GM10847 (cell line): ENCODE data around the gene CENPK.
A peak's percentile ranks its signal among the peaks of the same experiment; 100 is the strongest.

Experiments
- POLR2A ChIP-seq: IDR thresholded peaks from 2 replicates; pipeline ENCODE4 v1.6.1; 2011; ENCODE audit not compliant: insufficient read length; ENCODE audit errors: extremely low read depth

CENPK gene, protein sequence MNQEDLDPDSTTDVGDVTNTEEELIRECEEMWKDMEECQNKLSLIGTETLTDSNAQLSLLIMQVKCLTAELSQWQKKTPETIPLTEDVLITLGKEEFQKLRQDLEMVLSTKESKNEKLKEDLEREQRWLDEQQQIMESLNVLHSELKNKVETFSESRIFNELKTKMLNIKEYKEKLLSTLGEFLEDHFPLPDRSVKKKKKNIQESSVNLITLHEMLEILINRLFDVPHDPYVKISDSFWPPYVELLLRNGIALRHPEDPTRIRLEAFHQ

DNA sequence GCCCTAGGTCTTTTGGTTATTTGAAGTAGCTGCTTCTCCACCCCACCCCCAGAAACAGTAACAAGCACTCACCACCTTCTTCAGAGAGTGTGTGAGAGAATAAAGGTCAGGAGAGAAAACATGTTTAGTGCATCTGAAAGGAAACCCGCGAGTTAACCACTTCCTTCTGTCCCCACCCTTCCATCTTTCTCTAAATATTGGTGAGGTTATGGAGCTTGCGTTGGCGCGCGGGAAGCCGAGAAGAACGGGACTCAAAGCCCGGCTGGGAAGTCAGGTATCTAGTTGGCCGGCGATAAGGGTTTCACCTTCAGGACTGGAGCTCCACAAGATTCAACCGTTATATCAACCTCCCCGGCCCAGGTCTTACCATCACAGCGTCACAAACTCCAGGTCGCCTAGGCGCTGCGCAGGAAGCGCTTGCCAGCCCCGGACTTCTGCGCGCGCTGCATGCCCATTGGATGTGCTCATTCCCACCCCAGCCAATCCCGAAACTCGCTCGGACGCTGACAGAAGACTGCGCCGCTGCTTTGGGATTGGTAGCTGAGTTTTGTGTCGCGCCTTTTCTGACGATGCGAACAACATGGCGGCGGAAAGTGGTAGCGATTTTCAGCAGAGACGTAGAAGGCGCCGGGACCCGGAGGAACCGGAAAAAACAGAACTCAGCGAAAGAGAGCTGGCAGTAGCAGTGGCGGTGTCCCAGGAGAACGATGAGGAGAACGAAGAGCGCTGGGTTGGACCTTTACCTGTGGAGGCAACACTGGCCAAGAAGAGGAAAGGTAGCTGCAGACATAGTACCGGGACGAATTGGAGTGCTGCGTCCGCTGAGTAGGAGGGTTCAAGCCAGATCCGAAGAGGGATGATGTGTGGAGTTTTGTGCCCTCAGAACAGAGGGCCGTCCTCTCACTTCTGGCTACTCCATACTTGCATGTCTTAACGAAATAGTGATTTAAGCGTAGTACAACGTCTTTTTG is at the start of gene CENPK, which contains the start of gene PPWD1:
TSS of gene CENPK (minus strand) at position 438 of the 971 bp plus-strand sequence. CDS start 8,261 bp downstream, outside the sequence.
TSS of gene PPWD1 (plus strand) at position 566 of the 971 bp plus-strand sequence. CDS start at position 581, 15 bp downstream.
- peak; percentile 81 for TF ChIP-seq POLR2A

DNA sequence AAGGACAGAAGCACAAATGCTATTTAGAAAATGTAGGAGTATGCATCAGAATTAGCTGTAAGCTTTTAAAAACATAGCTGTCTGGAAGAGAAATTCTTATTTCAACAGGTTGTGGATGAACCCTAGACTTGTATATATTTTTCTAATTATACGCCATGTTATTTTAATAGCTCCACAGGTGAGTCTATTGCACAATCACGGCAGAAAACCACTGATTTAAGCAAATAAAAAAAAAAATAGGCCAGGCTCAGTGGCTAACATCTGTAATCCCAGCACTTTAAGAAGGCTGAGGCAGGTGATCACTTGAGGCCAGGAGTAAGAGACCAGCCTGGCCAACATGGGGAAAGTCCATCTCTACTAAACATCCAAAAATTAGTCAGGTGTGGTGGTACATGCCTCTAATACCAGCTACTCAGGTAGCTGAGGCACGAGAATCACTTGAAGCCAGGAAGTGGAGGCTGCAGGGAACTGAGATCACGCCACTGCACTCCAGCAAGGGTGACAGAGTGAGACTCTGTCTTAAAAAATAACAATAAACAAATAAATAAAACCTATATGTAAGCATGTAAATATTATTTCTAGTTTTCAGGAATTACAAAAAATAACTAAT is 49.4 kb upstream of the CENPK start:
- TF ChIP-seq POLR2A = no peak

DNA sequence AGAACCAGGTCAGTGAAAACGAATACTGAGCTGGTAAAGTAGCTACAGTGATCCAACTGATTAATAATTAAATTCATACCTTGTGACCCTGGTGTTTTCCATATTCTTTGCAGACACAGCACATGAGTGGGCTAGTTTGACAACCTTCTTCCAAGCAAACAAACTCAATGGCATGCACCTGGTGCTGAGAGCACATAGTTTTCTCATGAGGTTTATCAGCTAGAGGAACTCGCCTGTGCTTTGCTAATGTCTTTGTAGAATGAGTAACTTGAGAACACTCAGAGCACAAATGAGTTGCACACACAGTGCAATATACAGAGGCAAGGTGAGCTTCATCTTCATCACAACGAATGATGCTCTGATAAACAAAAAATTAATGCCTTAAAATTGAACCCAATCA is 48.6 kb upstream of the CENPK start:
- TF ChIP-seq POLR2A = no peak

GRCh38 chr5:65588694-65589093 is 25.7 kb upstream of the CENPK start:
- TF ChIP-seq POLR2A = no peak

DNA sequence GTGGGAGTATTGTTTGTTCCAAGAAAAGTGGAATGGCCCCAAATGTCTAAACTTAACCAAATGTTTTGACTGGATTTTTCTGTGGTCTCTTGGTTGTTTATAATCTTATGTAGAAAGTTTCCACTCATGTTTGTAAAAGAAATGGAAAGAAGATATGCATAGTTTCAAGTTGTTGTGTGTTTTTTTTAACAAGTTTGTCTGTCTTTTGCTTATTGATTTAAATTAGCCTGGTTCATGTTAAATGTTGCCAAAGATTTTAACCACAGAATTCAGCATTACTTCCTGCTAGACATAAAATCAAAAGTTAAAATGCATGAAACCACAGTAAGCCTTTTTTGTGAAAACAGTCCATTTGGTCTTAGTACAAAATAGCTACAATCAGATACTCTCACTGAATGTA is 14.2 kb upstream of the CENPK start:
- no peak for TF ChIP-seq POLR2A

DNA sequence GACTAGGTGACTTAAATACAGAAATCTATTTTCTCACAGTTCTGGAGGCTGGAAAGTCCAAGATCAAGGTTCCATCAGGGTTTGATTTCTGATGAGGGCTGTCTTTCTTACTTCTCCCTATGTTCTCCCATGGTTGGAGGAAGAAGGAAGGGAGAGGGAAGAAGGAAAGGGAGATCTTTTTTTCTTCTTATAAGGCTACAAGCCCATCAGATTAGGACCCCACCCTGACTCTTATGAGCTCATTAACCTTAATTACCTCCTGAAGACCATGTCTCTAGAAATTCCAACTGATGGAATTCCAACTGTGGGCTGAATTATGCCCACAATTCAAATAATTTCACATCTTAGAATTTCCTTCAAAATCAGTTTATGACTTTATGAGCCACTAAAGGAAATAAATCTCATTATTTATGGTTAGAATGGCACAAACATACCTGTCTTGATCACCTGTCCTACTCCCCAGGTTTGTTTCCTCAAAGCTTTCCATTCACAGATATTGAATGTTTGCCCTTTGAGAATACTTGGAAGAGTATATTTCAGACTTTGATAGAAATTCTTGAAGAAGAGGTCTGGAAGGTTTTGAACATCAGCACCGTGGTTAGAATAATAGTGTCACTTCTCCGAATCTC is 7.7 kb upstream of the CENPK start:
- TF ChIP-seq POLR2A = no peak

DNA sequence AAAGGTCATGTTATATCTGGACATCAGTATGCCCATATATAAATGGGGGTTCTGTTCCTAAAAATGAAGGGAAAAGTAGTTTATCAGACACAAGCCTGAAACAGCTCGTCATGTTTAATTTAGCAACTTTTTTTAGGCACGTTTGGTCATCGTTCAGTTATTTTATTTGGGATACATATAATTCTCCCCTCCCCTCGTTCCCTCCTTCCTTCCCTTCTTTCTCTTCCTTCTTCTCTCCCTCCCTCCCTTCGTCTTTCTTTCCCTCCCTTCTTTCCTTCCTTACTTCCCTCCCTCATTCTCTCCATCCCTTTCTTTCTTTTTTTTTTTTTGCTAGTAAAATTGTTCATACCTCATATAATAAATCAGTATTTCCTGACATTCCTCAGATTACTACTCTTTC is 3.5 kb upstream of the CENPK start:
- no peak for TF ChIP-seq POLR2A

DNA sequence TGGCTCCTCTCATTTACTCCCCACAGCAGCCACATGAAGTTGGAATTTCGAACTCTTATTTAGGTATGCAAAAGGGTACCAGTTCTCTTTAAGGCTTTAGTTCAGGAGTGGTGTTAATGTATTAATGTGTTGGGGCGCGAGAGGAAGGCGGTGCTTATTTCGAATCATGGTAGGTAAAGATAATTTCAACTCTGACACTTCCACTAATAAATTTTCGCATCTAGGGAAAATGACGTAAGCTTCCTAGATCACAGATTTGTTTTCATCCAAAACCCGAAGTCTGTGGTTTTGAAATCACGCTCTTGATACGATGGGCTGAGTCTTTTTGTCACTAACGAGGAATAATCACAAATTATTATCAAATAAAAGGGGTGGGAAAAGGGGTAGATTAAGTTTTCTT is 809 bp upstream of the CENPK start:
- no peak for TF ChIP-seq POLR2A

DNA sequence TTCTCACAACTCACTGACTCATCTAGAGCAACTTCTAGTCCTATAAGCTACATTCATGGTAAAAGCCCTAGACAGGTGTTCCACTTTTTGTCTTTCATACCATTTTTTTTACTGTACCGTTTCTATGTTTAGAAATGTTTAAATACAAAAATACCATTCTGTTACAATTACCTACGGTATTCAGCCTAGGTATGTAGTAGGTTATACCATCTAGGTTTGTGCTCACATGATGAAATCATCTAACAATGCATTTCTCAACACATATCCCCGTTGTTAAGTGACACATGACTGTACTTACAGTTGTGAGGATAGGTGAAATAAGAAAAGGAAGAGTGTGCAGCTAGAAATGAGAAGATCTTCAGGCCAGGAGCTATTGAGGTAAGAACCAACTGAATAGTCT is 6.2 kb downstream of the CENPK start:
- TF ChIP-seq POLR2A = no peak

GRCh38 chr5:65556181-65556580 is 6.8 kb downstream of the CENPK start:
- TF ChIP-seq POLR2A = no peak

GRCh38 chr5:65555287-65555686 is 7.7 kb downstream of the CENPK start:
- no peak for TF ChIP-seq POLR2A

DNA sequence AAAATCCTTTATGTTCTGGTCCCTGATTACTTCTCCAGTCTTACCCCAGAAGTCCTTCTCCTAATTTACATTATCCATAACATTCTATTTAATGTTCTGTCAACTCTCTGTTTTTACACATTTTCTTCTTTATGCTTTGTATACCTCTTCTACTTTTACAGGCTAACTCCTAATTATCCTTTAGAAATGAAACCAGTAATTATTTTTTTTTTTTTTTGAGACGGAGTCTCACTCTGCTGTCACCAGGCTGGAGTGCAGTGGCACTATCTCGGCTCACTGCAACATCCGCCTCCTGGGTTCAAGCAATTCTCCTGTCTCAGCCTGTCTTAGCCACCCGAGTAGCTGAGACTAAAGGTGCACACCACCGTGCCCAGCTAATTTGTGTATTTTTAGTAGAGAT is 9.0 kb downstream of the CENPK start:
- no peak for TF ChIP-seq POLR2A

GRCh38 chr5:65548281-65548680 is 14.7 kb downstream of the CENPK start:
- no peak for TF ChIP-seq POLR2A

DNA sequence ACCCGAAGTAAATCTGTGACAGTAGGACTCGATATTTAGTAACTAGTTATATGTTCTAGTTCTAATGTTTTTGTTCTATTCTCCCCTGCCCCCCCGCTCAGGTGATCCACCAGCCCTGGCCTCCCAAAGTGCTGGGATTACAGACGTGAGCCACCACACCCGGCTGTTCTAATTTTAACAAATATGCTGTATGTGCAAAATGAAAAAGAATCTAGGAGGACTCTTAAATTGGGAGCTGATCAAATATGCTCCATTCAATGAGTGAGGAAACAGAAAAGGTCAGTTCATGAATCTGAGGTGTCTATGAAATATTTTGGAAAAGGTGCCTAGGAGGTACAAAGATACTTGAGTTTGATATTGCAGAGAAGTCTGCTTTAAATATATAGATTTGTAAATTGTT is 16.8 kb downstream of the CENPK start:
- no peak for TF ChIP-seq POLR2A

- no peak for TF ChIP-seq POLR2A
Measured at GRCh38 chr5:65544473-65544872, 18.5 kb downstream of the CENPK start.

GRCh38 chr5:65539827-65540226 is 23.1 kb downstream of the CENPK start:
- no peak for TF ChIP-seq POLR2A

DNA sequence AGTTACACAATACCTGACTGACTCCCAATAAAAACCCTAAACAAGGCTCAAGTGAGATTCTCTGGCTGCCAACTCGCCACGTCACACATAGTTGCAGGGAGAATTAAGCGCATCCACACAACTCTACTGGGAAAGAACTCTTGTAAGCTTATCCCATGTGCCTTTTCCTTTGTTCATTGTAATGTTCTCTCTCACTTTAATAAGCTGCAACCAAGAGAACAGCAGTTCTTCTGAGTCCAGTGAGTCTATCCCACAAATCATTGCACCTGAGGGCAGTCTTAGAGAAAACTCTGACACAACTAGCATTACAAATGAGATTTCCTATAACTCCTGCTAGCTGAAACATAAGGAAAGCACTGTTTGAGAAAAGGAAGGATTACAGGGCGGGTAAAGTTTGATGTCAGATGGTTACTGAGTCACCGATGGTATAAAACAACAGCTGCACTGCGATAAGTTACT is 27.4 kb downstream of the CENPK start:
- no peak for TF ChIP-seq POLR2A
